Suprapubic skin (tissue), 4 donors: ENCODE results near the gene CD84.

Experiments
- POLR2A ChIP-seq, 2 donors: fragments of 450-650 bp; IDR thresholded peaks; one replicate each; pipeline ENCODE4 v1.6.1; 2017; ENCODE audit warnings: antibody characterized with exemption in 2 of 2, mild to moderate bottlenecking in 2 of 2, moderate library complexity in 2 of 2
- POLR2AphosphoS5 ChIP-seq, 3 donors: sonication (generic); formaldehyde crosslinking; IDR thresholded peaks; one replicate each; pipeline ENCODE4 v1.6.1; 2017; ENCODE audit warnings: antibody characterized with exemption in 3 of 3

GRCh38 chr1:160610569-160611242, 31.4 kb upstream of the CD84 start:
- TF ChIP-seq POLR2A (IDR thresholded peaks at IDR 0.05) (no peak), POLR2AphosphoS5 (IDR thresholded peaks at IDR 0.05) (no peak)
